ENCODE results near the gene SSH2.

SSH2 gene

GRCh38 chr17:29583324-29584248 lies 346.4 kb downstream of the SSH2 start (continued):
- TF ChIP-seq ZNF423 (tag by site-specific recombination; IDR thresholded peaks at IDR 0.05), result no peak
- TF ChIP-seq, protein P1, sequence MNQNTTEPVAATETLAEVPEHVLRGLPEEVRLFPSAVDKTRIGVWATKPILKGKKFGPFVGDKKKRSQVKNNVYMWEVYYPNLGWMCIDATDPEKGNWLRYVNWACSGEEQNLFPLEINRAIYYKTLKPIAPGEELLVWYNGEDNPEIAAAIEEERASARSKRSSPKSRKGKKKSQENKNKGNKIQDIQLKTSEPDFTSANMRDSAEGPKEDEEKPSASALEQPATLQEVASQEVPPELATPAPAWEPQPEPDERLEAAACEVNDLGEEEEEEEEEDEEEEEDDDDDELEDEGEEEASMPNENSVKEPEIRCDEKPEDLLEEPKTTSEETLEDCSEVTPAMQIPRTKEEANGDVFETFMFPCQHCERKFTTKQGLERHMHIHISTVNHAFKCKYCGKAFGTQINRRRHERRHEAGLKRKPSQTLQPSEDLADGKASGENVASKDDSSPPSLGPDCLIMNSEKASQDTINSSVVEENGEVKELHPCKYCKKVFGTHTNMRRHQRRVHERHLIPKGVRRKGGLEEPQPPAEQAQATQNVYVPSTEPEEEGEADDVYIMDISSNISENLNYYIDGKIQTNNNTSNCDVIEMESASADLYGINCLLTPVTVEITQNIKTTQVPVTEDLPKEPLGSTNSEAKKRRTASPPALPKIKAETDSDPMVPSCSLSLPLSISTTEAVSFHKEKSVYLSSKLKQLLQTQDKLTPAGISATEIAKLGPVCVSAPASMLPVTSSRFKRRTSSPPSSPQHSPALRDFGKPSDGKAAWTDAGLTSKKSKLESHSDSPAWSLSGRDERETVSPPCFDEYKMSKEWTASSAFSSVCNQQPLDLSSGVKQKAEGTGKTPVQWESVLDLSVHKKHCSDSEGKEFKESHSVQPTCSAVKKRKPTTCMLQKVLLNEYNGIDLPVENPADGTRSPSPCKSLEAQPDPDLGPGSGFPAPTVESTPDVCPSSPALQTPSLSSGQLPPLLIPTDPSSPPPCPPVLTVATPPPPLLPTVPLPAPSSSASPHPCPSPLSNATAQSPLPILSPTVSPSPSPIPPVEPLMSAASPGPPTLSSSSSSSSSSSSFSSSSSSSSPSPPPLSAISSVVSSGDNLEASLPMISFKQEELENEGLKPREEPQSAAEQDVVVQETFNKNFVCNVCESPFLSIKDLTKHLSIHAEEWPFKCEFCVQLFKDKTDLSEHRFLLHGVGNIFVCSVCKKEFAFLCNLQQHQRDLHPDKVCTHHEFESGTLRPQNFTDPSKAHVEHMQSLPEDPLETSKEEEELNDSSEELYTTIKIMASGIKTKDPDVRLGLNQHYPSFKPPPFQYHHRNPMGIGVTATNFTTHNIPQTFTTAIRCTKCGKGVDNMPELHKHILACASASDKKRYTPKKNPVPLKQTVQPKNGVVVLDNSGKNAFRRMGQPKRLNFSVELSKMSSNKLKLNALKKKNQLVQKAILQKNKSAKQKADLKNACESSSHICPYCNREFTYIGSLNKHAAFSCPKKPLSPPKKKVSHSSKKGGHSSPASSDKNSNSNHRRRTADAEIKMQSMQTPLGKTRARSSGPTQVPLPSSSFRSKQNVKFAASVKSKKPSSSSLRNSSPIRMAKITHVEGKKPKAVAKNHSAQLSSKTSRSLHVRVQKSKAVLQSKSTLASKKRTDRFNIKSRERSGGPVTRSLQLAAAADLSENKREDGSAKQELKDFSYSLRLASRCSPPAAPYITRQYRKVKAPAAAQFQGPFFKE (tag by site-specific recombination; IDR thresholded peaks at IDR 0.05; ENCODE audit: borderline replicate concordance), result no peak
- no peak for TF ChIP-seq ZNF785 (tag by site-specific recombination; IDR thresholded peaks at IDR 0.05)
- TF ChIP-seq ZNF473 (tag by site-specific recombination; IDR thresholded peaks at IDR 0.05), result no peak
- TF ChIP-seq, protein P2, sequence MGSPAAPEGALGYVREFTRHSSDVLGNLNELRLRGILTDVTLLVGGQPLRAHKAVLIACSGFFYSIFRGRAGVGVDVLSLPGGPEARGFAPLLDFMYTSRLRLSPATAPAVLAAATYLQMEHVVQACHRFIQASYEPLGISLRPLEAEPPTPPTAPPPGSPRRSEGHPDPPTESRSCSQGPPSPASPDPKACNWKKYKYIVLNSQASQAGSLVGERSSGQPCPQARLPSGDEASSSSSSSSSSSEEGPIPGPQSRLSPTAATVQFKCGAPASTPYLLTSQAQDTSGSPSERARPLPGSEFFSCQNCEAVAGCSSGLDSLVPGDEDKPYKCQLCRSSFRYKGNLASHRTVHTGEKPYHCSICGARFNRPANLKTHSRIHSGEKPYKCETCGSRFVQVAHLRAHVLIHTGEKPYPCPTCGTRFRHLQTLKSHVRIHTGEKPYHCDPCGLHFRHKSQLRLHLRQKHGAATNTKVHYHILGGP (tag by site-specific recombination; IDR thresholded peaks at IDR 0.05), result no peak

DNA sequence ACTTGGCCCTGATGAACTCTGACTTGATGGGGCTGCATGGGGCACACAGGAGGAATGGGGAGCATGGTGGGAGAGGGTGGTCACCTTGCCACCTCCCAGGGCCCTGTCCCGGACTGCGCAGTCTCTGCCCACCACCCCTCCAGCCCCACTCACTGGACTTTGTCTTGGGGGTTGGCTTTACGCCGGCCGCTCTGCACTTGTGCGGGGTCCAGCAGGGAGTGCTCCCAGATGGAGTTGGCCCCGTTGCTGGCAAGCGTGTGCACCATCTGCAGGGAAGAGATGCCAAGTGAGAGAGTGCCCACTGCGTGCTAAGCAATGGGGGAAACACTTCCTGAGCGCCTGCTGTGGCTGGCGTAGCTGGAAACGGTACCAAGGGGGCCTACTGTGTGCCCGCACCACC lies 347.3 kb downstream of the SSH2 start:
- POLR2A ChIA-PET, result no interaction called here
- Histone ChIP-seq H3K4me1 (ENCODE audit: control insufficient read depth, insufficient read depth, low read length) (0 out of 2 replicates have a peak, but pooled peaks cover 2% of the 10 kb centered on the region), H3K4me3 (ENCODE audit: low read depth, low read length) (no peak overlapping the region), H3K36me3 (ENCODE audit: control insufficient read depth in 2 of 2, insufficient read depth in 1 of 2, low read length in 2 of 2) (peaks cover 11 to 75% of the 10 kb centered on the region in 2 experiments; a peak in 2 of 3 replicates), H3K27ac (ENCODE audit: extremely low read depth, low read depth, low read length) (no peak overlapping the region), H3K9me3 (ENCODE audit: control insufficient read depth, insufficient read depth, low read depth, low read length) (no peaks in the 10 kb centered on the region)
- CTCF ChIA-PET, result interaction anchor here (0.7 to 5.9 kb wide), 3 partner anchors 9 to 348 kb away, joined by 3 to 74 read pairs (median 4); partner anchors contain the start of gene ANKRD13B
- TF ChIP-seq ZNF544 (tag by site-specific recombination; IDR thresholded peaks at IDR 0.05), result no peak
- TF ChIP-seq ZNF677 (tag by site-specific recombination; IDR thresholded peaks at IDR 0.05), result no peak
- no peak for TF ChIP-seq HOXA7 (CRISPR knock-in tag; IDR thresholded peaks at IDR 0.05; ENCODE audit: borderline replicate concordance)
- no peak for TF ChIP-seq ZBTB20 (tag by site-specific recombination; IDR thresholded peaks at IDR 0.05)
- TF ChIP-seq ZNF837 (tag by site-specific recombination; IDR thresholded peaks at IDR 0.05), result no peak
- TF ChIP-seq, protein P3, sequence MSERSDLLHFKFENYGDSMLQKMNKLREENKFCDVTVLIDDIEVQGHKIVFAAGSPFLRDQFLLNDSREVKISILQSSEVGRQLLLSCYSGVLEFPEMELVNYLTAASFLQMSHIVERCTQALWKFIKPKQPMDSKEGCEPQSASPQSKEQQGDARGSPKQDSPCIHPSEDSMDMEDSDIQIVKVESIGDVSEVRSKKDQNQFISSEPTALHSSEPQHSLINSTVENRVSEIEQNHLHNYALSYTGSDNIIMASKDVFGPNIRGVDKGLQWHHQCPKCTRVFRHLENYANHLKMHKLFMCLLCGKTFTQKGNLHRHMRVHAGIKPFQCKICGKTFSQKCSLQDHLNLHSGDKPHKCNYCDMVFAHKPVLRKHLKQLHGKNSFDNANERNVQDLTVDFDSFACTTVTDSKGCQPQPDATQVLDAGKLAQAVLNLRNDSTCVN (tag by site-specific recombination; optimal IDR thresholded peaks at IDR 0.05), result no peak
- TF ChIP-seq ZNF514 (tag by site-specific recombination; IDR thresholded peaks at IDR 0.05), result no peak
- no peak for TF ChIP-seq MYNN (tag by site-specific recombination; IDR thresholded peaks at IDR 0.05; ENCODE audit: borderline replicate concordance)

All from HEK293 (cell line).